K562 treated with DMSO at 1 percent for 24 hours (cell line): ENCODE measurements around the gene NPAS2. TPM values are rescaled to one million over a fixed set of nuclear protein-coding genes. Genes with fewer than 3 reads are reported as not detected.

ENCODE experiments used
- total RNA-seq: library from RNA; unstranded; fragments of 300-600 nt; gene quantifications from 2 replicates; pipeline ENCODE4 v1.2.3, GENCODE V29; 2022; ENCODE audit warnings: low read depth; ENCODE audit not compliant: insufficient read depth

Gene NPAS2
- not detected in 2 replicates for total RNA-seq

DNA sequence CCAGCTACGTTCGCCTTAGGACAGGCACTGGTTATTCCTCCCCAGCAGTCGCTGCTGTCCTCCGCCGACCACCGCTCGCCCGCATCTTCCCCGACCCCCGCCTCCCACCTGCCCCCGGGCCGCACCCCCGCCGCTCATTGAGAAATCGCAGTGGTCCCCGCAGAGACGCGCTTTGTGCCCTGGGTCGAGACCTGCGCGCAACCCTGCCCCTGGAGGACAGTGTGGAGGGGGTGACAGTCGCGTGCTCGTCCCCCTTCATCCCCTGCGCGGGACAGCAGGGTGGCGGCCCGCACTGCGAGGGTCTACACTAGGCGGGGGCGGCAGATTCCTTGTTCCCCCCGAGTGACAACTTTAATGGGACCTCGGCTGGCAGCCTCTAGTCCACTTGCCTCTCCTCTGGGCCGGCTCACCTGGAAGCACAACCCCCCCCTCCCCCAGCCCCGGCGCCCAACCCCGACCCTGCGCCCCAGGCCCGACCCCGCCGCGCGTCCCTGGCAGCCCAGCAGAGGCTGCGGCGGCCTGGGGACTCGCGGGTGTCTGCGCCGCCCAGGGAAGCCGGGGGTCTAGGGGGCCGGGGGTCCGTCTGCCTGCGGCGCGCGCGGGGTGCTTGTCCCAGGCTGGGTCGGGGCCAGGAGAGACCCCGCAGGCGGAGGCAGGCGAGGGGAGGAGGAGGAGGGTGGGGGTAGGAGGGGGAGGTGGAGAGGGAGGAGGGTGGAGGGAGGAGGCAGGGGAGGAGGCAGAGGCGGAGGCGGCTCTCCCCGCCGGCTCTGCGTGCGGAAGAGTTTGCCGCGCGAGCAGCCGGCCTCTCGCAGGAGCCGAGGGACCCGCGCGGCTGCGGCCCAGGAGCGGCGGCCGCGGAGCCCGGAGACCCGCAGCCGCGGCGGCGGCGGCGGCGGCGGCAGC is at the start of gene NPAS2:
NPAS2 (plus strand) TSS at position 770 of the 903 bp plus-strand sequence. CDS start 84,616 bp downstream, outside the sequence.

DNA sequence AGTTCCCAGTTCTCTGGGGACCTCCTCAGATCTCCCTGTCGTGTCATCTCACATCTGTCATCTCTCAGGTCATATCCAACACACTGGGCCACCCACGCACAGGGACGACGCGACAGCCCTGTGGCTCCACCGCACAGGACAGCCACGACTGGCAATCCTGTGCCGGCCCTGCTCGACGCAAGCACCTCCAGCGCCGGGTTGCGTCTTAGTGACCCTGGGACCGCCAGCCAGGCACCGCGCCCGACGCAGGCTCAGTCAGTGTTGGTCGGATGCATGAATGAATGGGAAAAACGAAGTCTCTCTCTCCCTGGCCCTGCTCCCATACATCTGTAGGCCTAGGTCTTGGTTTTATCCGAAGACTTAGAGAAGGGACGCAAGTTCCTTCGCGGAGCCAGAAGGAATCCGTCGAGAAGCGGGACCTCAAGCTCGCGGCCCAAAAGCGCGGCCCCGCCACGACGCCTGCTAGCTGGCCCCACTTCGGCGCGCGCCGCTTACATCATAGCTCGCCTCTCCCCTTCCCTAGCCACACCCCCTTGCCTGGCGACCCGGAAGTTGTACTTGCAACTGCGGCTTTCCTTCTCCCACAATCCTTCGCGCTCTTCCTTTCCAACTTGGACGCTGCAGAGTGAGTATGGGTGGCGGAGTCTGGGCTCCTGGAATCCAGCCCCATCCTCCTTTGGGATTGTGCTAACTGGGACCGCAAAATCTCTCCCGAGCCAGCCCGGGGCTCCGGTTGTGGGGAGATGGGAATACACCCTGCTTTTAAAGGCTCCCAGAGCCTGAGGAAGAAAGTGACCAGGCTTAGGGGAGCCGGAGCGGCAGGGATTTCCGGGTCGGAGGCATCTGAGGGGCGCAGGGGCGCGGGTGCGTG is 182.0 kb downstream of the NPAS2 start, which contains the start of gene RPL31:
RPL31 (plus strand) TSS at position 599 of the 871 bp plus-strand sequence. CDS start 413 bp downstream, outside the sequence.

Other genes with a start within 250 kb of the NPAS2 start
- 5,383 and 5,944 TPM in 2 replicates for gene RPL31, start 182.2 kb downstream of the NPAS2 start, total RNA-seq